ENCODE measurements around the gene TNC. TPM values are rescaled to one million over a fixed set of nuclear protein-coding genes. Genes with fewer than 3 reads are reported as not detected.

The TNC gene
- total RNA-seq, 1 donor from 2014 or later = not detected

DNA sequence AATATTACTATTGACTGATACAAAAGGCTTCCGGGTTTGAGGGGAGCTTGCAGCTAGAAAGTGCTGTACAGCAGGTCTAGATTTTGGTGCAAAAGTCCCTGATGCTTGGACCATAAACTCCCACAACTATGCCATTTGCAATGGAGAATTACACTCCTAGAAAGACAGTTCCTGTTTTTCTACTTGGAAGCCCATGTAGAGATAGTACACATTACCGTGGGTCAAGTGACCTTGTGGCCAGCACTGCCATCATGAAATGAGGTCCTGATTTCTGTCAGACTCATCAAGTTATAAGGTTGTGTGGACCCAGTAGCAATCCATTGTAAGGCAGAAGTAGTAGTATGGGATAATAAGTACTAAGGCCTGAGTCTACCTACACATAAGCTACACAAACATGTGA is 144.7 kb downstream of the TNC start:
- intact Hi-C loops (cut with micrococcal nuclease) = no loop called here

DNA sequence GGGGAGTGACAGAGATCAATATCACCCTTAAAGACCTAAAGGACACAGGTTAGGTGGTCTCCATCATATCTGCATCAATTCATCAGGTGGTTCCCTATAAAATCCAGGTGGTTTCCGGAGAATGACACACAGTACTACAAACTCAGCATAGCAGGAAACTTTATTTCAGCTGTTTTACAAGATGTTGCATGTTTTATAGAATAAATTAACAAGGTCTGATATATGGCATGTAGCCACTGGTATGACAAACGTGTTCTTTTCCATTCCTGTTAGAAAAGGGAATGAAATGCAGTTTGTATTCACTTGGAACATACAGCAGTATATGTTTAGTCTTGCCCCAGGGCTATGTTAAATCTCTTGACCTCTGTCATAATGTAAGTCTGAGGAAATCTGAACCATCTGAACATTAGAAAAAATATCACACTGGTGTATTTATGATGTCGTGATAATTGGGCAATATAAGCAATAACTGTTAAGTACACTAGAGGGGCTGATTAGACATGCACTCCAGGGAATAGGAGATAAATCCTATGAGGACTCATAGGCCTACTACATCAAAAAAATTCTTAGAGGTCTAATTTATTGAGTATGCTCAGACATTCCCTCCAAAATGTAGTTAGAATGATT is 145.3 kb downstream of the TNC start:
- intact Hi-C loops (cut with micrococcal nuclease) = no loop called here

Other genes with a start within 250 kb of the TNC start
- gene TNFSF8, start 187.6 kb downstream of the TNC start, total RNA-seq = 48.5 and 51.1 TPM in 2 replicates